ENCODE data around the gene GRK5.

GRK5 gene

GRCh38 chr10:119422682-119423509 lies 215.5 kb downstream of the GRK5 start:
- H3K4ac ChIP-seq (ENCODE audit: low read depth, low read length): no peak overlapping the region
- WGBS (ENCODE audit: extremely low coverage, insufficient coverage, low lambda C conversion rate): no CpG with 5 or more reads among the region's 12 CpGs
- no peaks in the 10 kb centered on the region for H3K36me3 ChIP-seq (ENCODE audit: control insufficient read depth, insufficient read depth, low read length)
- H3K23ac ChIP-seq (ENCODE audit: low read length): no peak overlapping the region
- DNase-seq: no peak
- no peak overlapping the region for H3K56ac ChIP-seq (ENCODE audit: low read length)
- no peak overlapping the region for H2BK15ac ChIP-seq (replicated peaks; ENCODE audit: low read depth)
- H3K4me2 ChIP-seq (ENCODE audit: low read length): no peak overlapping the region
- H3K27me3 ChIP-seq (ENCODE audit: insufficient read depth, low read length, poor library complexity): no peaks in the 10 kb centered on the region
- H2AK5ac ChIP-seq (ENCODE audit: low read length): no peak overlapping the region
- no peaks in the 10 kb centered on the region for H3K4me1 ChIP-seq (ENCODE audit: control insufficient read depth, low read depth, low read length)
- no peak overlapping the region for H3K4me3 ChIP-seq (ENCODE audit: low read length)
- H3K79me1 ChIP-seq (ENCODE audit: low read length): no peaks in the 10 kb centered on the region
- no peaks in the 10 kb centered on the region for H3K79me2 ChIP-seq (ENCODE audit: control insufficient read depth, insufficient read depth, low read length)
- H4K8ac ChIP-seq (ENCODE audit: low read depth, low read length): no peak overlapping the region
- H2BK5ac ChIP-seq (ENCODE audit: low read length): no peak overlapping the region
- no peak overlapping the region for H2BK120ac ChIP-seq (ENCODE audit: low read depth, low read length)
- no peak overlapping the region for H3K18ac ChIP-seq (ENCODE audit: low read length)
- no peak overlapping the region for H3K9ac ChIP-seq (ENCODE audit: low read length)
- H3K27ac ChIP-seq (ENCODE audit: low read depth, low read length): no peak overlapping the region
- no peak overlapping the region for H4K5ac ChIP-seq (ENCODE audit: low read length)

GRCh38 chr10:119423510-119424257 lies 216.3 kb downstream of the GRK5 start:
- no peak overlapping the region for H3K4ac ChIP-seq (ENCODE audit: low read depth, low read length)
- no peak overlapping the region for H3K4me3 ChIP-seq (ENCODE audit: low read length)
- H2AK5ac ChIP-seq (ENCODE audit: low read length): no peak overlapping the region
- no peaks in the 10 kb centered on the region for H3K4me1 ChIP-seq (ENCODE audit: control insufficient read depth, low read depth, low read length)
- no CpG with 5 or more reads among the region's 7 CpGs for WGBS (ENCODE audit: extremely low coverage, insufficient coverage, low lambda C conversion rate)
- no peaks in the 10 kb centered on the region for H3K36me3 ChIP-seq (ENCODE audit: control insufficient read depth, insufficient read depth, low read length)
- H3K56ac ChIP-seq (ENCODE audit: low read length): no peak overlapping the region
- no peak overlapping the region for H2BK120ac ChIP-seq (ENCODE audit: low read depth, low read length)
- H3K79me2 ChIP-seq (ENCODE audit: control insufficient read depth, insufficient read depth, low read length): no peaks in the 10 kb centered on the region
- H3K4me2 ChIP-seq (ENCODE audit: low read length): no peak overlapping the region
- no peak overlapping the region for H2BK5ac ChIP-seq (ENCODE audit: low read length)
- no peak for DNase-seq
- H3K18ac ChIP-seq (ENCODE audit: low read length): no peak overlapping the region
- no peaks in the 10 kb centered on the region for H3K79me1 ChIP-seq (ENCODE audit: low read length)
- H3K27ac ChIP-seq (ENCODE audit: low read depth, low read length): no peak overlapping the region
- H3K9ac ChIP-seq (ENCODE audit: low read length): no peak overlapping the region
- no peak overlapping the region for H4K5ac ChIP-seq (ENCODE audit: low read length)
- H4K8ac ChIP-seq (ENCODE audit: low read depth, low read length): no peak overlapping the region
- H2BK15ac ChIP-seq (replicated peaks; ENCODE audit: low read depth): no peak overlapping the region
- no peaks in the 10 kb centered on the region for H3K27me3 ChIP-seq (ENCODE audit: insufficient read depth, low read length, poor library complexity)
- H3K23ac ChIP-seq (ENCODE audit: low read length): no peak overlapping the region

DNA sequence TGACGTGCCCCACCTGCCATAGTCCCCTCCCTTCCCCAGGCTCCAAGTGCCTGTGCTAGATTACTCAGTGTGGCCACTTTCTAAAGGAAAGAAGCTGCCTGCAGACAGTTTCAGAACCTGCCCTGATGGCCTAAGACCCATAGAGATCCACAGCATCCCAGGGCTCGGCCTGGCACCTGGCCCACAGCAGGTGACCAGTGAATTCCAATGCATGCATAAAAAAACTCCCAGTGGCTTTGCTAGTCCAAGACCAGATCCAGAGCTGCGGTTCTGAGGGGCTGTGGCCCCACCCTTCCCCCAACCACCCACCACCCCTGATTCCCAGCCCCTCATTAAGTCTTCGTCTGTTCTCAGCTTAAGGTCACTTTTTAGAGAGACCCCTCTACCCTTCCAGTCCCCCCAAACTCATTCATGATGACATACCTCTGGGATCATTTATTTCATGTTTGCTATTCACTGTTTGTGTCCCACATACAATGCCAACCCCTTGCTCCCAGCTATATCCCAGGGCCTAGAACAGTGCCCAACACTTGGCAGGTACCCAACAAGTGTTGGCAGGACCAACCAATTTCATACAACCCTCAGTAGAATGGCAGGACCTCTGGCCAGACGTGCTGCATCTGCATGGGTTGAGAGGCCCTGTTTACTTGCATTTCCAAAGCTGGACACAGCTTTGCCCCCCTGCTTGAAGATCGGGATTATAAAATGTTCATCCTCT lies 217.0 kb downstream of the GRK5 start:
- no peak for DNase-seq
- Histone ChIP-seq H2BK15ac (replicated peaks; ENCODE audit: low read depth) (no peak overlapping the region), H3K27ac (ENCODE audit: low read depth, low read length) (no peak overlapping the region), H3K4me2 (ENCODE audit: low read length) (no peak overlapping the region), H4K5ac (ENCODE audit: low read length) (no peak overlapping the region), H3K18ac (ENCODE audit: low read length) (no peak overlapping the region), H3K79me1 (ENCODE audit: low read length) (no peaks in the 10 kb centered on the region), H3K9ac (ENCODE audit: low read length) (no peak overlapping the region), H2BK120ac (ENCODE audit: low read depth, low read length) (no peak overlapping the region), H2BK5ac (ENCODE audit: low read length) (no peak overlapping the region), H3K36me3 (ENCODE audit: control insufficient read depth, insufficient read depth, low read length) (no peaks in the 10 kb centered on the region), H4K8ac (ENCODE audit: low read depth, low read length) (no peak overlapping the region), H3K23ac (ENCODE audit: low read length) (no peak overlapping the region), H3K79me2 (ENCODE audit: control insufficient read depth, insufficient read depth, low read length) (no peaks in the 10 kb centered on the region), H3K4ac (ENCODE audit: low read depth, low read length) (no peak overlapping the region), H2AK5ac (ENCODE audit: low read length) (no peak overlapping the region), H3K4me3 (ENCODE audit: low read length) (no peak overlapping the region), H3K27me3 (ENCODE audit: insufficient read depth, low read length, poor library complexity) (no peaks in the 10 kb centered on the region), H3K4me1 (ENCODE audit: control insufficient read depth, low read depth, low read length) (no peaks in the 10 kb centered on the region), H3K56ac (ENCODE audit: low read length) (no peak overlapping the region)
- WGBS (ENCODE audit: extremely low coverage, insufficient coverage, low lambda C conversion rate): no CpG with 5 or more reads among the region's 6 CpGs

DNA sequence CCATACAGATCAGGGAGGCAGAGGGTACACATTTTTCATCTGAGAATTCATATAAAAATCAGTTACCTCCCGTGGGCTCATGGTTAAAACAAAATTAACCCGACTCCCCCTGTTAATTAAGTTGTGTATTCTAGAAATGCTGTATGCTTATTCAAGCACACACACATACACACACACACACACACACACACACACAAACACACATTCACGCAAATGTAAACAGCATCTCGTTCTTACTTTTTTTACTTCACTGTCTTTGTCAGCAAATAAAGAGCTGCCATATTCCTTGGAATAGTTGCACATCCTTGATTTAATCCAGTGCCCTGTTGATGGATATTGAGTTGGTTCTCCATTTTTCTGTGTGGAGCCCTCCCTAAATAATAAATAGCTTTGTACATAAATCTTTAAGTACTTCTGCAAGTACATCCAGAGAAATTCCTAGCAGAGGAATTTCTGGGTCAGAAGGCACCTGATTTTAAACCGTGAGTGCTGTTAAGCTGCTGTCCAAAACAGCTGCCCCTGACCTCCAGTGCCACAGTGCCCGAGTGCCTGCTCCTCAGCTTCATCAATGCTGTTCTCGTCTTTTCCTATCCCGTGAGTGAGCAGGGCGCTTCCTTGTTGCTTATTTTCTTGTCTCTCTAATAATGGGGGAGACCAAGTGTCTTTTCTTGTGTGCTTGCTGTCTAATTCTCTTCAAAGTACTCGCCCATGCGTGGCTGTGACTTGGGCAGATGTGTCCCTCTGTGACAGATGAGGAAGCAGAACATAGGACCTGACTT lies 217.9 kb downstream of the GRK5 start:
- Histone ChIP-seq H3K23ac (ENCODE audit: low read length) (no peak overlapping the region), H3K4ac (ENCODE audit: low read depth, low read length) (no peak overlapping the region), H2BK120ac (ENCODE audit: low read depth, low read length) (no peak overlapping the region), H3K27ac (ENCODE audit: low read depth, low read length) (no peak overlapping the region), H4K8ac (ENCODE audit: low read depth, low read length) (no peak overlapping the region), H3K9ac (ENCODE audit: low read length) (no peak overlapping the region), H3K4me1 (ENCODE audit: control insufficient read depth, low read depth, low read length) (no peaks in the 10 kb centered on the region), H3K4me3 (ENCODE audit: low read length) (no peak overlapping the region), H3K36me3 (ENCODE audit: control insufficient read depth, insufficient read depth, low read length) (no peaks in the 10 kb centered on the region), H3K18ac (ENCODE audit: low read length) (no peak overlapping the region), H2BK15ac (replicated peaks; ENCODE audit: low read depth) (no peak overlapping the region), H2BK5ac (ENCODE audit: low read length) (no peak overlapping the region), H3K79me1 (ENCODE audit: low read length) (no peaks in the 10 kb centered on the region), H4K5ac (ENCODE audit: low read length) (no peak overlapping the region), H3K27me3 (ENCODE audit: insufficient read depth, low read length, poor library complexity) (no peaks in the 10 kb centered on the region), H3K56ac (ENCODE audit: low read length) (no peak overlapping the region), H2AK5ac (ENCODE audit: low read length) (no peak overlapping the region), H3K4me2 (ENCODE audit: low read length) (no peak overlapping the region), H3K79me2 (ENCODE audit: control insufficient read depth, insufficient read depth, low read length) (no peaks in the 10 kb centered on the region)
- no peak for DNase-seq
- 100% methylated on average over 2 of the region's 11 CpGs for WGBS (ENCODE audit: extremely low coverage, insufficient coverage, low lambda C conversion rate)

DNA sequence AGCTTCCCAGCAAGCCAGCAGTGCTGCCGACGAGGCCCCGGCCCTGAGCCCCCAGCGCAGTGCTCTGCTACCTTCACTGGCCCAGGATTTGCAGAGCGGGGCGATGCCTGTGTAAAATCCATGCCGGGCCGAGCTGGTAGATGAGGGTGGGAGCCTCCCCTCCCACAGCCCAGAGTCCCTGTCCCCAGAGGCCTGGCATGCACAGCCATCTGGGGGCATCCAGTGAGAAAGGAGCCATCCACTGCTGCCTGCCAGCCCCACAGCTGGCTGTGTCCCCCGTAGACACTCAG lies 218.5 kb downstream of the GRK5 start:
- Histone ChIP-seq H3K27ac (ENCODE audit: low read depth, low read length) (no peak overlapping the region), H3K4me1 (ENCODE audit: control insufficient read depth, low read depth, low read length) (no peaks in the 10 kb centered on the region), H3K36me3 (ENCODE audit: control insufficient read depth, insufficient read depth, low read length) (no peaks in the 10 kb centered on the region), H3K18ac (ENCODE audit: low read length) (no peak overlapping the region), H3K4me2 (ENCODE audit: low read length) (no peak overlapping the region), H2BK120ac (ENCODE audit: low read depth, low read length) (no peak overlapping the region), H3K27me3 (ENCODE audit: insufficient read depth, low read length, poor library complexity) (no peaks in the 10 kb centered on the region), H3K79me1 (ENCODE audit: low read length) (no peaks in the 10 kb centered on the region), H3K4ac (ENCODE audit: low read depth, low read length) (no peak overlapping the region), H3K23ac (ENCODE audit: low read length) (no peak overlapping the region), H2BK5ac (ENCODE audit: low read length) (no peak overlapping the region), H3K56ac (ENCODE audit: low read length) (no peak overlapping the region), H2BK15ac (replicated peaks; ENCODE audit: low read depth) (no peak overlapping the region), H3K9ac (ENCODE audit: low read length) (no peak overlapping the region), H2AK5ac (ENCODE audit: low read length) (no peak overlapping the region), H4K5ac (ENCODE audit: low read length) (no peak overlapping the region), H3K4me3 (ENCODE audit: low read length) (no peak overlapping the region), H4K8ac (ENCODE audit: low read depth, low read length) (no peak overlapping the region), H3K79me2 (ENCODE audit: control insufficient read depth, insufficient read depth, low read length) (no peaks in the 10 kb centered on the region)
- no CpG with 5 or more reads among the region's 9 CpGs for WGBS (ENCODE audit: extremely low coverage, insufficient coverage, low lambda C conversion rate)
- DNase-seq: no peak

Data from mesendoderm (in vitro differentiated cells).